ENCODE results near the gene TTYH3.
"Not testable (repeated sequence)": the region's sequence is repeated elsewhere in the genome, so short reads cannot be mapped to it uniquely, and the experiment has no call there.

TTYH3 gene

GRCh38 chr7:2666588-2667250, 34.9 kb downstream of the TTYH3 start:
- DNase-seq: no peak

- DNase-seq: no peak
Measured at GRCh38 chr7:2667843-2668242, 36.1 kb downstream of the TTYH3 start.

DNA sequence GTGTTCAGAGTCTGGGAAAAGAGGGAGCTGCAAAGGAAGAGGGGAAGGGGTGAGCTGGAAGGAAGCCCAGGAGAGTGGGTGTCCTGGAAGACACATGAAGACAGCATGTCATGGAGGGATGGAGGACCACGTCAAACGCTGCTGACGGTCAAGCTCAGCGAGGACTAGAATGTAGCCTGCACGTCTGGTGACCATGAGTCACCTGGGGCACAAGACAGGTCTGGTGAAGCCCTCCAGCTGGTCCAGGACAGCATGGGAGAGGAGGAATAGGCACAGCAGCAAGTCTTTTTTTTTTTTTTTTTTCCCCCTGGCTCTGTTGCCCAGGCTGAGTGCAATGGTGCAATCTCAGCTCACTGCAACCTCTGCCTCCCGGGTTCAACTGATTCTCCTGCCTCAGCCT, 36.6 kb downstream of the TTYH3 start:
- DNase-seq: no peak

DNA sequence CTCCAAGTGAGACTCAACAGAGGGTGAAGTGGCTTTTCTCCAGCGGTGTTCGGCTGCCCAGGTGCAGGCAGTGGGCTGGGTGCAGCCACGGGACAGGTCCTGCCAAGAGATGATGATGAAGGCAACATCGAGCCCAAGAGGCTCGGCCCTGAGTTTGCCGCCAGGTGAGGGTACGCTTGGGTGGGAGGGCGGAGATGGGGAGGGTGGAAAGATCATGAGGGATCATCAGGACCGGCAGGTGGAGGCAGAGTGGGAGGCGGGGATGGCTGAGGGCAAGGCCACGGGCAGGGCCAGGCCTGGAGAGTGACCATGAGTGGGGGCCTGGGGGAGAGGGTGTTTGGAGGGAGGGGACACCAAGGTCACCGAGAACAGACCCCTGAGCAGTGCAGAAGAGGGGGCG, 38.4 kb downstream of the TTYH3 start:
- DNase-seq: no peak

DNA sequence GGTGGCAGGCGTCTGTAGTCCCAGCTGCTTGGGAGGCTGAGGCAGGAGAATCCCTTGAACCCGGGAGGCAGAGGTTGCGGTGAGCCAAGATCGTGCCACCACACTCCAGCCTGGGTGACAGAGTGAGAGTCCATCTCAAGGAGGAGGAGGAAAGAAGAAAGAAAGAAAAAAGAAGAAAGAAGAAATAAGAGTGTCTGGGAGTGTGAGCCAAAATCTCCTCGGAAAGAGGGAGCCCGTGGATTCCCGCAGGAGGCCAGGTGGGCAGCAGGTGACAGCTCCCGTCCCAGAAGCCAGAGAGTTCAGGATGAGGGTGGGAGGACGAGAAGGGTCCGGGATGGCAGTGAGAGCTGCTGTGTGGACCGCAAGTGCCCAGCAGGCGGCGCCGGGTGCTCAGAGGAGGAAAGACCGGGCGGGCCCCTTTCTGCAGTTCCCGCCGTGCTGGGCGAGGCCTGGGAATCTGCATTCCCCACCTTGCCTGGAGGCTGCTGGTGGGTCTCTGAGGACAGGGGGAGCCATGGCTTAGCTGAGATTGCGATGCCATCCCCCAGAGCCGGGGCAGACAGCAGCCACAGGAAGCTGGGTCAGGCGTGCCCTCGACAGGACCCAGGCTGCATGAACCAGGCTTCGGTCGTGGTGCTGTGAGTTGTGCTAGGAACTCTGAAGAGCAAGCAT, 39.1 kb downstream of the TTYH3 start:
- peak; percentile 56 for DNase-seq

DNA sequence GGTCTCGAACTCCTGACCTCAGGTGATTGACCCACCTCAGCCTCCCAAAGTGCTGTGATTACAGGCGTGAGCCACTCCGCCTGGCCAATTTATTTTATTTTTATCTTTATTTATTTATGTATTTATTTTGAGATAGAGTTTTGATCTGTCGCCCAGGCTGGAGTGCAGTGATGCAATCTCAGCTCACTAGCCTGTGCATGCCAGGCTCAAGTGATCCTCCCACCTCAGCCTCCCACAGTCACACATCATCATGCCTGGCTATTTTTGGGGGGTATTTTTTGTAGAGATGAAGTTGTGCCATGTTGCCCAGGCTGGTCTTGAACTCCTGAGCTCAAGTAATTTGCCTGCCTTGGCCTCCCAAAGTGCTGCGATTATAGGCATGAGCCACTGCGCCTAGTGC, 41.4 kb downstream of the TTYH3 start:
- peak; percentile 59 for DNase-seq

- no peak for DNase-seq
Measured at GRCh38 chr7:2673934-2674333, 42.1 kb downstream of the TTYH3 start.

- no peak for DNase-seq
Measured at GRCh38 chr7:2675256-2675764, 43.5 kb downstream of the TTYH3 start.

DNA sequence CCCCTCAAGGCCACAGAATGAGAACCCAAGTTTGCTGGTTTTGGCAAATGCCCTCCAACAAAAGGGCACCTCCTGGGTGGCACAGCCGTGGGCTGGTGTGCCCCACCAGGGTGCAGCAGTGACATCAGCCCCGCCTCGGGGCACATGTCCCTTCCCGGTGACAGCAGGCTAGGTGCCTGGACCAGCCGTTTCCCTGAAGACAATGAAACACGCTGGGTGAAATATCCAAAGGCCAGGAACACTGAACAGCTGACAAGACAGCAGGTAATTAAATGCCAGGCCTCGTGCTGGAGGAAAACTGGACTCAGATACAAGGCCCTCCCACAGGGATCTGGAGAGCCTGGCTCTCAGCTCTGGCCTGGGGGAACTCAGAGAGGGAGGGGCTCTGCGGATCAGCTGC, 44.8 kb downstream of the TTYH3 start:
- not testable (repeated sequence) for DNase-seq

- DNase-seq: not testable (repeated sequence)
Measured at GRCh38 chr7:2678454-2678853, 46.7 kb downstream of the TTYH3 start.

- DNase-seq: not testable (repeated sequence)
Measured at GRCh38 chr7:2679135-2680127, 47.6 kb downstream of the TTYH3 start.

GRCh38 chr7:2680256-2680655, 48.5 kb downstream of the TTYH3 start:
- no peak for DNase-seq

GRCh38 chr7:2680792-2681490, 49.2 kb downstream of the TTYH3 start:
- peak; percentile 63 for DNase-seq

- no peak for DNase-seq
Measured at GRCh38 chr7:2681929-2682799, 50.4 kb downstream of the TTYH3 start.

GRCh38 chr7:2684501-2684900, 52.7 kb downstream of the TTYH3 start:
- DNase-seq: no peak

DNA sequence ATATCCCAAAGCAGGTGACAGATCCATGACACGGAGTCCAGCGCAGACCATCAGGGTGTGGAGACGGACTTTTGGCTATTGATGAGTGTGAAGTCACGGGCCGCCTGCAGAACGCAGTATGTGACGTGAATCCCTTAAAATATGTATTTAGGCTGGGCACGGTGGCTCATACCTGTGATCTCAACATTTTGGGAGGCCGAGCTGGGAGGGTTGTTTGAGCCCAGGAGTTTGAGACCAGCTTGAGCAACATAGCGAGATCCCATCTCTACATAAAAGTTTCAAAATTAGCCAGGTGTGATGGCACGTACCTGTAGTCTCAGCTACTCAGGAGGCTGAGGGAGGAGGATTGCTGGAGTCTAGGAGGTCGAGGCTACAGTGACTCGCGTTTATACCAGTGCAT, 54.3 kb downstream of the TTYH3 start:
- no peak for DNase-seq

- no peak for DNase-seq
Measured at GRCh38 chr7:2687338-2687869, 55.6 kb downstream of the TTYH3 start.

DNA sequence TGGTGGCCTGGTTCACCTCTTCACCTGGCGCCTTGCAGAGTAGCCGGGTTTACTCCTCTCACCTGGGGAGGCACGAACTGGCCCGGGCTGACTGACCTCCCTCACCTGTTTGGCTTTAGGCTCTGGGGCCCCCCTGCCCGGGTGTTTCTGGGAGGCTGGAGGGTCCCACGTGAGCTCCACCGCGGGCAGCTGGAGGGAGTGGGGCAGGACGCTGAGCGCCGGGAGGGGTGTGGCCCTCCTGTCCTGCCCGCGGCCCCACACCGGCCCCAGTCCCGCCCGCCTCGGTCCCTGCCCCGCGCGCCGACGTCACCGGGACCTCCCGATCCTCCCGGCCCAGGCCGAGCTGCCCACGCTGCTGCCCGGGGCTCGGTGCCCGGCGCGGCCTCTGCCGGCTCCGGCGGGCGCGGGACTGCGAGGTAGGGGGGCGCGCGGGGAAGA, 56.1 kb downstream of the TTYH3 start, which contains the start of gene AMZ1:
AMZ1 (plus strand) TSS at position 322 of the 438 bp plus-strand sequence. CDS start 12,250 bp downstream, outside the sequence.
- no peak for DNase-seq

DNA sequence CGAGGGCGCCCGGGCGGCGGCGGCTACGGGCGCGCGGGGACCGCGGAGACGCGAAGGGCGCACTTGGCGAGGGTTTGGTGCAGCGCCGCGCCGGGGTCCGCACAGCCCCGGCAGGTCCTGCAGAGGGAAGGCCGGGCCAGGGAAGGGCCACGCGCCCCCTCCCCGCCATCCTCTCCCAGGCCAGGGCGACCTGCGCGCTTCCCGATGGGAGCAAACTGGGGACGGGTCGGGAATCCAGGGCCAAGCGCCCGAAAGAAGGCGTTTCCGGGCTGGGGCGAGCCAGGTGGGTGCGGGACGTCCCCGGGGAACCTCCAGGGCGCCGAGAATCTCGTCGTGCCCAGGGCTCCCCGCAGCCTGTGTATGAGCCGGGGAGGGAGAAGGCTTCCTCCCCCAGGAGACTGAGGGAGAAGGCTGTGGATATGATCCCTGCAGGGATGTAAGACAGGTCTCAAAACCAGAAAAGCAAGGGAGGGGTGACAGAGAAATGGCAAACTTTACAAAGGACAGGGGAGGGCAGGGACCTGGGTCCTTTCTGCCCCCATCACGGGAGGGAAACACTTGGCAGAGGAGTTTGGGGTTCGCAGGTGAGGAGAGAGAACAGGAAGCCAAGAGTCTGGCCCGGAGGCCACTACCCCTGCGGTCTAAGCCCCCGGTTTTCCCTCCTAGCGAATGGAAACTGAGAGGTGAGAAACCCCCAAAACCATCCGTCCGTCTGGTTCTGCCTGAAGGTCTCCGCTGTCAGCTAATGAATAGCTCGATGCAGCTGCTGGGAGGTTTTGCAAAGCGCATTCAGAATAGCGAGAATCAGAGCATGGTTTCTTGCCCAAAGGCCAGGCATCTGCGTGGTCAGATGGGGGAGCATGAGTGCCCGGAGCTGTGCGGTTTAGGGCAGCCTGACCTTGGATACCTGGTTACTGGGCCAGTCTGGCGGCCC, 56.9 kb downstream of the TTYH3 start:
- DNase-seq: no peak

- DNase-seq: no peak
Measured at GRCh38 chr7:2689343-2689847, 57.6 kb downstream of the TTYH3 start.

Measured in NCI-H226 (cell line).